SH-SY5Y (cell line): ENCODE results near the gene SPRY4.

Experiments
- GATA2 ChIP-seq: IDR thresholded peaks from 2 replicates; pipeline ENCODE4 v1.6.1; 2011; ENCODE audit warnings: mild to moderate bottlenecking, low read depth, low read length
- GATA3 ChIP-seq: IDR thresholded peaks from 2 replicates; pipeline ENCODE4 v1.6.1; 2011; ENCODE audit warnings: low read depth, mild to moderate bottlenecking, low read length, moderate library complexity

DNA sequence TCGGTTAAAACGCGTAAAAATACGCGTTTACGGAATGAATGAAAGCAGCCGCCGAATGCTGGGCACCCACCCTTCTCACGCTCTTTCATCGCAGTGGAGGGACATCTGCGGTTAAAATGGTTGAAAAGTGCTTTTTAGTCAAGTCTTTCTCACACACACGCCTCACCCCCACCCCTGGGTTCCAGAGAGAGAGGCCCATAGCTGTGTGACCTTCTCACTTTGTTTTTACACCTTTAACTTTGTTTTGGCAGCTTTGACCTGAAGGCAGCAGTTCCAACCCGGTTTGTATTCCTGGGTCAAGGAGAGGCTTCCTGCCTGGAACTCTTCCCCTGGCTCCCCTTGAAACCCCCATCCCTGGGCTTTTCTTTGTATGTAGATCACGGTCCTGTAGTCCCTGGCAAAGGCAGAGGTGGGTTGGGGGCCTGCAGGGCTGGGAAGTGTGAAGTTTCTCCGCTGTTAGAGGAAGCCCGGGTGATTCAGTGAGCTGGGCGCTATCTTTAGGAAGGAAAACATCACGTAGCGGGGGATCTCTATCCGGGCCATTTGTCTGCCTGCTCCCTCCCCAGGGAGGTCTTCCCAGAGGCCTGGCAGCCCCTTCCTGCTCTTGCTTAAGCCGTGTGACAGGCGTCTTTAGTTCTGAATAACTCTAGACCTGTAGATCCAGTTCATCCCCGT lies 29.6 kb downstream of the SPRY4 start:
- TF ChIP-seq GATA2 (no peak), GATA3 (no peak)
